ENCODE measurements around the gene MEIOB. TPM values are rescaled to one million over a fixed set of nuclear protein-coding genes. Genes with fewer than 3 reads are reported as not detected.

The MEIOB gene
- total RNA-seq, 1 donor from 2014 or later: not detected

DNA sequence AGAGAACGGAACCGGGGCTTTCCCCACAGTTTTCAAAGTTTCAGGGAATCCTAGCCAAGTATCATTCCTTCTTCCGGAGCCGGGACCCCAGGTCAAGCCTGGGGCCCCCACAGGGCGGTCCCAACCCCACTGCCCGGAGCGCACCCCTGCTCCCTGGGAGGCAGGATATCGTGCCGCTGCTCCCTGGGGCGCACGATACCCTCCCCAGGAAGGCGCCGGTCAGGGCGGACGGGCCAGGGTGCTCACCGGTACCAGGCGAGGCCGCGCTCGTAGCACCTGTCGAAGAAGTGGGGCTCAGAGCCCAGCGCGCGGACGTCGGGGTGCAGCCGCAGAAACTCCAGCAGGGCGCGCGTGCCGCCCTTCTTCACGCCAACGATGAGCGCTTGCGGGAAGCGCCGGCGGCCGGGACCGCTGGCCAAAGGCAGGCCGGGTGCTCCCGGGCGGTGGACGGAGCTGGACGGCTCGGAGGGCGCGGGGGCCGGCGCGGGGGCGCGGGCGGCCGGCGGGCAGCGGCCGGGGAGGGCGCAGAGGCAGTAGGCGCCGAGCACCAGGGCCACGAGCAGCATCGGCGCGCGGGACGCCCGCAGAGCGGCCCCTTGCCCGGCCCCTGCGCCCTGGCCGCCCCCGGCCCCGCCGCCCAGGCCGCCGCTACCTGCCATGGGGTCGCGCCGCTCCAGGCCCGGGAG is 45.8 kb upstream of the MEIOB start:
- no peak overlapping the region for H3K4me3 Mint-ChIP-seq
- no peaks in the 10 kb centered on the region for H3K9me3 Mint-ChIP-seq
- H3K36me3 Mint-ChIP-seq: no peaks in the 10 kb centered on the region
- H3K4me1 Mint-ChIP-seq: peaks cover 8% of the 10 kb centered on the region
- no peak overlapping the region for H3K27ac Mint-ChIP-seq
- no peak for DNase-seq (ENCODE audit: low spot score in 2 of 2, unreplicated experiment in 2 of 2)
- TF ChIP-seq, protein P1, sequence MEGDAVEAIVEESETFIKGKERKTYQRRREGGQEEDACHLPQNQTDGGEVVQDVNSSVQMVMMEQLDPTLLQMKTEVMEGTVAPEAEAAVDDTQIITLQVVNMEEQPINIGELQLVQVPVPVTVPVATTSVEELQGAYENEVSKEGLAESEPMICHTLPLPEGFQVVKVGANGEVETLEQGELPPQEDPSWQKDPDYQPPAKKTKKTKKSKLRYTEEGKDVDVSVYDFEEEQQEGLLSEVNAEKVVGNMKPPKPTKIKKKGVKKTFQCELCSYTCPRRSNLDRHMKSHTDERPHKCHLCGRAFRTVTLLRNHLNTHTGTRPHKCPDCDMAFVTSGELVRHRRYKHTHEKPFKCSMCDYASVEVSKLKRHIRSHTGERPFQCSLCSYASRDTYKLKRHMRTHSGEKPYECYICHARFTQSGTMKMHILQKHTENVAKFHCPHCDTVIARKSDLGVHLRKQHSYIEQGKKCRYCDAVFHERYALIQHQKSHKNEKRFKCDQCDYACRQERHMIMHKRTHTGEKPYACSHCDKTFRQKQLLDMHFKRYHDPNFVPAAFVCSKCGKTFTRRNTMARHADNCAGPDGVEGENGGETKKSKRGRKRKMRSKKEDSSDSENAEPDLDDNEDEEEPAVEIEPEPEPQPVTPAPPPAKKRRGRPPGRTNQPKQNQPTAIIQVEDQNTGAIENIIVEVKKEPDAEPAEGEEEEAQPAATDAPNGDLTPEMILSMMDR (IDR thresholded peaks at IDR 0.05; ENCODE audit: unreplicated experiment): no peak
- peaks cover 83% of the 10 kb centered on the region for H3K27me3 Mint-ChIP-seq (ENCODE audit: low read depth)

GRCh38 chr16:1917056-1917664 is 45.2 kb upstream of the MEIOB start:
- Mint-ChIP-seq H3K27me3 (ENCODE audit: low read depth) (peaks cover 78% of the 10 kb centered on the region), H3K9me3 (no peaks in the 10 kb centered on the region), H3K4me3 (no peak overlapping the region), H3K4me1 (peaks cover 6% of the 10 kb centered on the region), H3K36me3 (no peaks in the 10 kb centered on the region), H3K27ac (no peak overlapping the region)
- TF ChIP-seq, protein P1 (IDR thresholded peaks at IDR 0.05; ENCODE audit: unreplicated experiment): no peak
- DNase-seq (ENCODE audit: low spot score in 2 of 2, unreplicated experiment in 2 of 2): no peak

GRCh38 chr16:1916640-1916990 is 44.7 kb upstream of the MEIOB start:
- Mint-ChIP-seq H3K27ac (no peak overlapping the region), H3K36me3 (no peaks in the 10 kb centered on the region), H3K4me3 (no peak overlapping the region), H3K9me3 (no peaks in the 10 kb centered on the region), H3K27me3 (ENCODE audit: low read depth) (peaks cover 73% of the 10 kb centered on the region), H3K4me1 (peaks cover 6% of the 10 kb centered on the region)
- DNase-seq (ENCODE audit: low spot score in 2 of 2, unreplicated experiment in 2 of 2): no peak
- TF ChIP-seq, protein P1 (IDR thresholded peaks at IDR 0.05; ENCODE audit: unreplicated experiment): no peak

DNA sequence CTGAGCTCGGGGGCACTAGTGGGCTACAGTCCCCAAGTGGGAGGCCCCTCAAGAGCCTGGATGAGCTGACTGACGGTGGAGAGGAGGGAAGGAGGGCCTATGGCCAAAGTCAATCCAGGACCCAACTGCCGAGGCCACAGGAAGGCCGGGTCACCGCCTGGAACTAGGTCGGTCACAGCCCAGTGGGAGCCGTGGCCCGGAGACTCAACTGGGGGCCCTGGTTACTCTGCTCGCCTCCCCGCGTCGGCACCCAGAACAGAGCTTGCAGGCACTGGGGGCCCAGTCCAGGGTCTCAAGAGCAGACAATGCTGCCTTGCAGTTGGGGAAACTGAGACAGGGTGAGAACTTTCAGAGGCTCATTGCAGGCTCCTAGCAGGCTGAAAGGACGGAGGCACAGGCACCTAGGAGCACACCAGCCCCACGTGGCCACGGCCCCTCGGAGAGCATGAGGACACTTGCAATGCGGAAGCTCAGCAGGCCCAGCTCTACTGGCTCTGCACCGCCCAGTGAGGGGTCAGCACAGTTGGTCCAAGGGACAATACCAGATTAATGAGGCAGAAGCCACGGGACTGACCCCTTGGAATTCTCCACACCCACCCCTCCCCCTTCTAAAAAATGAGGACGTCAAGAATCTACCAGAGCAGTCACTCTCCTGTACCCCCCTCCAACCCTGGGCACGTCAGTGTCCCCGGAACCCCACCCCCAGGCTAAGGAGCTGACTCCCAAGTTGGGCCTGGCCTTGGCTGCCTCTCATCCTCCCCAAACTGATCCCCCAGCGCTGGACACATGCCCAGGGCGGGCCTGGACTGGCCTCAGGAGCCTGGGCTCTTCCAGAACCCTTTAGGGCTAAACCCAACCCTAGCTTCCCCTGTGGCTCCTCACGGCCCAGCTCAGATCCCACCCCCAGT is 44.0 kb upstream of the MEIOB start:
- Mint-ChIP-seq H3K27me3 (ENCODE audit: low read depth) (peaks cover 67% of the 10 kb centered on the region), H3K27ac (no peak overlapping the region), H3K4me1 (peaks cover 6% of the 10 kb centered on the region), H3K4me3 (no peak overlapping the region), H3K36me3 (no peaks in the 10 kb centered on the region), H3K9me3 (no peaks in the 10 kb centered on the region)
- TF ChIP-seq, protein P1 (IDR thresholded peaks at IDR 0.05; ENCODE audit: unreplicated experiment): no peak
- DNase-seq (ENCODE audit: low spot score in 2 of 2, unreplicated experiment in 2 of 2): no peak

GRCh38 chr16:1914988-1915387 is 43.0 kb upstream of the MEIOB start:
- no peak for DNase-seq (ENCODE audit: low spot score in 2 of 2, unreplicated experiment in 2 of 2)
- TF ChIP-seq, protein P1 (IDR thresholded peaks at IDR 0.05; ENCODE audit: unreplicated experiment): no peak
- Mint-ChIP-seq H3K4me3 (no peak overlapping the region), H3K36me3 (no peaks in the 10 kb centered on the region), H3K9me3 (no peaks in the 10 kb centered on the region), H3K27ac (no peak overlapping the region), H3K4me1 (peaks cover 2% of the 10 kb centered on the region), H3K27me3 (ENCODE audit: low read depth) (peaks cover 57% of the 10 kb centered on the region)

Data from mesothelial cell of epicardium (in vitro differentiated cells).